ENCODE measurements around the gene UTF1. TPM values are rescaled to one million over a fixed set of nuclear protein-coding genes. Genes with fewer than 3 reads are reported as not detected.

UTF1 gene
- total and polyA plus RNA-seq, 4 donors, result 0.06 to 0.52 TPM; not detected in 2

- peaks cover 15 to 60% (median 30%) of the 10 kb centered on the region in 3 donors for H3K27me3 ChIP-seq (ENCODE audit: control insufficient read depth in 3 of 3, insufficient read depth in 3 of 3, low read length in 2 of 3)
- no peak overlapping the region for H3K4me3 ChIP-seq
- WGBS, 2 donors, result 4 to 6% methylated on average over 25 to 32 of the region's 32 CpGs
- TF ChIP-seq CTCF (IDR thresholded peaks at IDR 0.05; ENCODE audit: control extremely low read depth, extremely low read depth), result no peak
- H3K9ac ChIP-seq (ENCODE audit: insufficient read depth in 1 of 2, low read length in 2 of 2), result no peak overlapping the region
- H3K36me3 ChIP-seq (ENCODE audit: control insufficient read depth in 4 of 4, insufficient read depth in 4 of 4, low read length in 4 of 4), result no peaks in the 10 kb centered on the region
- ATAC-seq (ENCODE audit: insufficient read depth, low FRiP score), result no peak
- DNase-seq, result no peak
- peaks cover 0 to 17% (median 0%) of the 10 kb centered on the region in 5 donors for H3K4me1 ChIP-seq (ENCODE audit: control insufficient read depth in 5 of 5, insufficient read depth in 5 of 5, low read length in 5 of 5)
- H3K27ac ChIP-seq (ENCODE audit: low read depth in 1 of 2, low read length in 1 of 2), result no peak overlapping the region
- H3K9me3 ChIP-seq (ENCODE audit: control insufficient read depth in 4 of 4, insufficient read depth in 3 of 4, low read length in 3 of 4), result peaks cover 0 to 4% (median 0%) of the 10 kb centered on the region in 4 donors
These were observed 7.2 kb downstream of the UTF1 start for GRCh38 chr10:133237241-133237587.

GRCh38 chr10:133237588-133238465 is 7.8 kb downstream of the UTF1 start, which contains the start of gene VENTX:
VENTX (plus strand) TSS chr10:133237855; CDS start chr10:133237915, 60 bp downstream.
- H3K4me1 ChIP-seq (ENCODE audit: control insufficient read depth in 5 of 5, insufficient read depth in 5 of 5, low read length in 5 of 5), result peaks cover 0 to 17% (median 0%) of the 10 kb centered on the region in 5 donors
- no peak within 1 kb of the TSS for H3K9ac ChIP-seq (ENCODE audit: insufficient read depth in 1 of 2, low read length in 2 of 2)
- no peak for TF ChIP-seq CTCF (IDR thresholded peaks at IDR 0.05; ENCODE audit: control extremely low read depth, extremely low read depth)
- H3K27ac ChIP-seq (ENCODE audit: low read depth in 1 of 2, low read length in 1 of 2), result no peak within 1 kb of the TSS
- peaks cover 16 to 57% (median 26%) of the 10 kb centered on the region in 3 donors for H3K27me3 ChIP-seq (ENCODE audit: control insufficient read depth in 3 of 3, insufficient read depth in 3 of 3, low read length in 2 of 3)
- ATAC-seq (ENCODE audit: insufficient read depth, low FRiP score) (no peak), DNase-seq (no peak)
- H3K36me3 ChIP-seq (ENCODE audit: control insufficient read depth in 4 of 4, insufficient read depth in 4 of 4, low read length in 4 of 4), result no peaks in the 10 kb centered on the region
- H3K4me3 ChIP-seq, result peak within 1 kb of the TSS; percentile 19
- H3K9me3 ChIP-seq (ENCODE audit: control insufficient read depth in 4 of 4, insufficient read depth in 3 of 4, low read length in 3 of 4), result peaks cover 0 to 4% (median 0%) of the 10 kb centered on the region in 4 donors
- 13 to 21% methylated on average over 55 to 60 of the region's 60 CpGs for WGBS, 2 donors

GRCh38 chr10:133238466-133238804 is 8.4 kb downstream of the UTF1 start:
- TF ChIP-seq CTCF (IDR thresholded peaks at IDR 0.05; ENCODE audit: control extremely low read depth, extremely low read depth), result no peak
- 37 to 66% methylated on average over 15 of the region's 15 CpGs for WGBS, 2 donors
- no peak for DNase-seq
- H3K4me3 ChIP-seq, result no peak overlapping the region
- peaks cover 12 to 55% (median 23%) of the 10 kb centered on the region in 3 donors for H3K27me3 ChIP-seq (ENCODE audit: control insufficient read depth in 3 of 3, insufficient read depth in 3 of 3, low read length in 2 of 3)
- ATAC-seq (ENCODE audit: insufficient read depth, low FRiP score), result no peak
- no peak overlapping the region for H3K9ac ChIP-seq (ENCODE audit: insufficient read depth in 1 of 2, low read length in 2 of 2)
- H3K36me3 ChIP-seq (ENCODE audit: control insufficient read depth in 4 of 4, insufficient read depth in 4 of 4, low read length in 4 of 4), result no peaks in the 10 kb centered on the region
- H3K4me1 ChIP-seq (ENCODE audit: control insufficient read depth in 5 of 5, insufficient read depth in 5 of 5, low read length in 5 of 5), result peaks cover 0 to 17% (median 0%) of the 10 kb centered on the region in 5 donors
- peaks cover 0 to 6% (median 0%) of the 10 kb centered on the region in 4 donors for H3K9me3 ChIP-seq (ENCODE audit: control insufficient read depth in 4 of 4, insufficient read depth in 3 of 4, low read length in 3 of 4)
- no peak overlapping the region for H3K27ac ChIP-seq (ENCODE audit: low read depth in 1 of 2, low read length in 1 of 2)
